ENCODE results near the gene SNIP1.

The SNIP1 gene

GRCh38 chr1:37498872-37499617 is 55.0 kb downstream of the SNIP1 start:
- in situ Hi-C loops (cut with MboI; ENCODE audit: low pct_unique_long_range_greater_than_20kb, low sequenced_read_pairs, unreplicated experiment), result no loop called here
- TF ChIP-seq, protein P1, sequence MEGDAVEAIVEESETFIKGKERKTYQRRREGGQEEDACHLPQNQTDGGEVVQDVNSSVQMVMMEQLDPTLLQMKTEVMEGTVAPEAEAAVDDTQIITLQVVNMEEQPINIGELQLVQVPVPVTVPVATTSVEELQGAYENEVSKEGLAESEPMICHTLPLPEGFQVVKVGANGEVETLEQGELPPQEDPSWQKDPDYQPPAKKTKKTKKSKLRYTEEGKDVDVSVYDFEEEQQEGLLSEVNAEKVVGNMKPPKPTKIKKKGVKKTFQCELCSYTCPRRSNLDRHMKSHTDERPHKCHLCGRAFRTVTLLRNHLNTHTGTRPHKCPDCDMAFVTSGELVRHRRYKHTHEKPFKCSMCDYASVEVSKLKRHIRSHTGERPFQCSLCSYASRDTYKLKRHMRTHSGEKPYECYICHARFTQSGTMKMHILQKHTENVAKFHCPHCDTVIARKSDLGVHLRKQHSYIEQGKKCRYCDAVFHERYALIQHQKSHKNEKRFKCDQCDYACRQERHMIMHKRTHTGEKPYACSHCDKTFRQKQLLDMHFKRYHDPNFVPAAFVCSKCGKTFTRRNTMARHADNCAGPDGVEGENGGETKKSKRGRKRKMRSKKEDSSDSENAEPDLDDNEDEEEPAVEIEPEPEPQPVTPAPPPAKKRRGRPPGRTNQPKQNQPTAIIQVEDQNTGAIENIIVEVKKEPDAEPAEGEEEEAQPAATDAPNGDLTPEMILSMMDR (IDR thresholded peaks at IDR 0.05; ENCODE audit: extremely low read depth, insufficient read depth, missing control alignments), result no peak
- DNase-seq (ENCODE audit: low spot score), result no peak

GRCh38 chr1:37497832-37498231 is 56.3 kb downstream of the SNIP1 start:
- DNase-seq (ENCODE audit: low spot score), result no peak
- TF ChIP-seq, protein P1 (IDR thresholded peaks at IDR 0.05; ENCODE audit: extremely low read depth, insufficient read depth, missing control alignments), result no peak
- in situ Hi-C loops (cut with MboI; ENCODE audit: low pct_unique_long_range_greater_than_20kb, low sequenced_read_pairs, unreplicated experiment), result no loop called here

DNA sequence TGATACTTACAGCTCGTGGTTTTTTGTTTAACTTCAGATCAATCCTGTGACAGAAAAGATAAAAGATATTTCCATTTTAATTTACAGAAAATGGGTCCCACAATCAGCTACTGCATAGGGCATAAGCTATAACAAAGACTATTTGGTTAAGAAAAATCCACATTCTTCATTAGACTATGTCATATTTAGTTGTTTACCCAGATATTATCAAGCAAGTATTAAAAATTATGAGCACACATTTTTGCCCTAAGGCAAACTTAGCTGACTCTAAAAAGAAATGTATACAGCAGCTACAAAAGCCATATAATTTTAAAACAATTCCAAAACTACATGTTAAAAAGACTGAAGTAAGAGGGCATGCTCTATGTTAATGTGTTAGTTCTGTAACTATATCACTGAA is 58.2 kb downstream of the SNIP1 start:
- TF ChIP-seq, protein P1 (IDR thresholded peaks at IDR 0.05; ENCODE audit: extremely low read depth, insufficient read depth, missing control alignments), result no peak
- no peak for DNase-seq (ENCODE audit: low spot score)
- in situ Hi-C loops (cut with MboI; ENCODE audit: low pct_unique_long_range_greater_than_20kb, low sequenced_read_pairs, unreplicated experiment), result no loop called here

- in situ Hi-C loops (cut with MboI; ENCODE audit: low pct_unique_long_range_greater_than_20kb, low sequenced_read_pairs, unreplicated experiment), result no loop called here
- TF ChIP-seq, protein P1 (IDR thresholded peaks at IDR 0.05; ENCODE audit: extremely low read depth, insufficient read depth, missing control alignments), result no peak
- DNase-seq (ENCODE audit: low spot score), result no peak
Measured at GRCh38 chr1:37493336-37494098, 60.6 kb downstream of the SNIP1 start.

GRCh38 chr1:37487619-37487984 is 66.5 kb downstream of the SNIP1 start:
- TF ChIP-seq, protein P1 (IDR thresholded peaks at IDR 0.05; ENCODE audit: extremely low read depth, insufficient read depth, missing control alignments), result no peak
- DNase-seq (ENCODE audit: low spot score), result no peak
- in situ Hi-C loops (cut with MboI; ENCODE audit: low pct_unique_long_range_greater_than_20kb, low sequenced_read_pairs, unreplicated experiment), result no loop called here

DNA sequence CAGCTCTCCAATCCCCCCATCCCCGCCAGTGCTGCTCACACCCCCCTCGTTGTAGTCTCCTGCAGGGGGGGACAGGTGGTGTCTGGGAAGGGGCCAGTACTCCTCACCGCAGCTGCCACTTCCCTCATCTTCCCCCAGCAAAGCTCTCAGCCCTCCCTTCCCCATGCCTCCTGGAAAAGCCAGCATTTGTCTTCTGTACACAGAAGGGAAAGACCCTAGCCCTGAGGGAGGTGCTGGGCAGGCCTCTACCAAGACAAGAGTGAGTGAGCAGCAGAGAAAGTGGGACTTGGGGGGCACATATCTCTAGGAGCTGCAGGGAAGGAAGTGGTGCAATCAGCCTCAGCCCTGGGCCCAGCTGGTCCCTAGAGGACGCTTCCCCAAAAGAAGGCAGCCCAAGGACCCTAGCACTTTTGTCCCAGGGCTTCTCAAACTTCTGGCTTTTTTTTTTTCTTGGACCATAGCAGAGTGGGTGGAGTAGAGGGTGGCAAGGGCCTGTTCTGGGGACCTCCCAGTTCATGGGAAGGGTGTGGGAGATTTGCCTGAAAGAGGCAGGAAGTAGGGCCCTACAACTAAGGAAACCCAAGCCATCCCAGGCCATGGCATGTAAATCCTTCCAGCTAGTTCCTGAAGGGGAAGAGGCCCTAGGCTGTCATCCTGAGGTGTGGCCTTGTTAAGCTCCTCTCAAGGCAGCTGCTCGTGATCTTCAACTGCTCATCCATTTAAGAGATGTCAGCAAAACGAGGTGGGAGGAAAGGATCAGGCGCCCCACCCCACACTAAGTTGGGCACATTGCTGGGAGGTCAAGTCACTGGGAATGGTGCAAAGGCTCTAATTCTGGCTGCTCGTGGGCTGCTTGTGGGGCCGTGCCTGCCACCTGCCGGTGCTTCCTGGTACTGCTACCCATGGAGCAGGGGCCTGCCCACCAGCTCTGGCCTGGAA is 67.1 kb downstream of the SNIP1 start:
- in situ Hi-C loops (cut with MboI; ENCODE audit: low pct_unique_long_range_greater_than_20kb, low sequenced_read_pairs, unreplicated experiment), result no loop called here
- TF ChIP-seq, protein P1 (IDR thresholded peaks at IDR 0.05; ENCODE audit: extremely low read depth, insufficient read depth, missing control alignments), result peak; percentile 95
- DNase-seq (ENCODE audit: low spot score), result peak; percentile 76

All from GM13977 (cell line).